Fibroblast of mammary gland (primary cell): ENCODE measurements around the gene LDB1.
A peak's percentile ranks its signal among the peaks of the same experiment; 100 is the strongest.

Source experiments
- DNase-seq: peaks from one replicate; pipeline ENCODE4 v3.0.0-alpha.2; 2010; ENCODE audit warnings: low read depth
- H3K4me3 ChIP-seq: 2 replicates; pipeline ENCODE4 v1.5.1; 2011; ENCODE audit warnings: low read depth, mild to moderate bottlenecking, low read length, moderate library complexity; ENCODE audit not compliant: control insufficient read depth
- TF ChIP-seq, protein P1 (sequence below): conservative IDR thresholded peaks from 2 replicates; pipeline ENCODE4 v1.5.1; 2011; ENCODE audit warnings: low read depth, low read length, inconsistent platforms; ENCODE audit not compliant: control insufficient read depth, insufficient read depth

LDB1 gene

DNA sequence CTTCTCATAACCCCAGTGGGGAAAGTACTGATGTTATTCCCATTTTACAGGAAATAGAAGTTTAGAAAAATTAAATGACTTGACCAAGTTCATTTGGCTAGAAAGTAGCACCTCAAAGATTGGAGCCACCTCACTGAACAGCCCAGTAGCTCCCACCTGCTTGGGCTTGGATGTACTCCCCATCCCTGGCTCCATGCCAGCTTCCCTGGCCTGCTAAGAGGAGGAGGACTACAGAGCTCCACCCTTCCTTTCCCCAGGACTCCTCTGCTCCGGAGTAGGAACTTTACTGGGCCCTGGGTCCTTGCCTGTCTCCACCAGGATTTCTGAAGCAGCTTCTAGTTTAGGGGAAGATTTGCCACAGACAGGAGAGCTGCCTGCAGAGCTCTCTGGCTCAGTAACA lies 52.0 kb downstream of the LDB1 start:
- TF ChIP-seq, protein P1, sequence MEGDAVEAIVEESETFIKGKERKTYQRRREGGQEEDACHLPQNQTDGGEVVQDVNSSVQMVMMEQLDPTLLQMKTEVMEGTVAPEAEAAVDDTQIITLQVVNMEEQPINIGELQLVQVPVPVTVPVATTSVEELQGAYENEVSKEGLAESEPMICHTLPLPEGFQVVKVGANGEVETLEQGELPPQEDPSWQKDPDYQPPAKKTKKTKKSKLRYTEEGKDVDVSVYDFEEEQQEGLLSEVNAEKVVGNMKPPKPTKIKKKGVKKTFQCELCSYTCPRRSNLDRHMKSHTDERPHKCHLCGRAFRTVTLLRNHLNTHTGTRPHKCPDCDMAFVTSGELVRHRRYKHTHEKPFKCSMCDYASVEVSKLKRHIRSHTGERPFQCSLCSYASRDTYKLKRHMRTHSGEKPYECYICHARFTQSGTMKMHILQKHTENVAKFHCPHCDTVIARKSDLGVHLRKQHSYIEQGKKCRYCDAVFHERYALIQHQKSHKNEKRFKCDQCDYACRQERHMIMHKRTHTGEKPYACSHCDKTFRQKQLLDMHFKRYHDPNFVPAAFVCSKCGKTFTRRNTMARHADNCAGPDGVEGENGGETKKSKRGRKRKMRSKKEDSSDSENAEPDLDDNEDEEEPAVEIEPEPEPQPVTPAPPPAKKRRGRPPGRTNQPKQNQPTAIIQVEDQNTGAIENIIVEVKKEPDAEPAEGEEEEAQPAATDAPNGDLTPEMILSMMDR: no peak
- H3K4me3 ChIP-seq: no peak overlapping the region
- DNase-seq: peak; percentile 32

GRCh38 chr10:102067091-102067916 lies 52.9 kb downstream of the LDB1 start:
- no peak overlapping the region for H3K4me3 ChIP-seq
- DNase-seq: no peak
- TF ChIP-seq, protein P1: no peak

- peak overlapping the region; percentile 66 for H3K4me3 ChIP-seq
- TF ChIP-seq, protein P1: no peak
Measured at GRCh38 chr10:102066399-102067088, 53.6 kb downstream of the LDB1 start.

GRCh38 chr10:102065561-102066398 lies 54.4 kb downstream of the LDB1 start:
- TF ChIP-seq, protein P1: no peak
- no peak for DNase-seq
- H3K4me3 ChIP-seq: peak overlapping the region; percentile 66

More at GRCh38 chr10:102066399-102067088, 53.6 kb downstream of the LDB1 start:
- no peak for DNase-seq

DNA sequence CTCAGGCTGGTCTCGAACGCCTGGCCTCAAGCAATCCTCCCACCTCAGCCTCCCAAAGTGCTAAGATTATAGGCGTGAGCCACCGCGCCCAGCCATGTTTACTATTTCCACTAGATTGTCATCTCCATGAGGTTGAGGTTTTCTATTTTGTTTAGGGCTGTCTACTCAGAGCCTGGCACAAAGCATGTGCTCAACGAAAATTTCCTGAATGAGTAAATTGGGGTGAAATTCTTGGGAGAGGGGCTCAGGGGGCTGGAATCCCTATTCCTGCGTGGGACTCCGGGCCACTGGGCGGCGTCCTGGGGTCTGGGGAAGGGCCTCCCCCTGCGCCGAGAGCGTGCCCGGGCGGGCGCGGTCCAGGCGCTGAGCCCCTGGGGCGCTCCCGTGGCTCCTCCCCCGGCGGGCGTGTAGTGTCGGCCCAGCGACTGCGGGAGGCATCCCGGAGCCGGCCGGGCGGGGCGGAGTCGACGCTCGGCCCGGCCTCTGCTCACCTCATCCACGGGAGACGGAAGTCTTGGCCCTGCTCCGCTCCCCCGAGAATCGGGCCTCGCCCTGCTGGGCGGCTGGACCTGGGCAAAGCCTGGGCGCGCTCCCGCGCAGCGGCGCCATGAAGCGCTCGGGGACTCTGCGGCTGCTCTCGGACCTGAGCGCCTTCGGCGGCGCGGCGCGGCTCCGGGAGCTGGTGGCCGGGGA lies 55.2 kb downstream of the LDB1 start, which contains the start of gene HPS6:
HPS6 (plus strand) TSS at position 482 of the 693 bp plus-strand sequence; CDS start at position 608, 126 bp downstream.
- H3K4me3 ChIP-seq: peak within 1 kb of the TSS; percentile 66
- peak; percentile 82 for DNase-seq
- TF ChIP-seq, protein P1: no peak

- TF ChIP-seq, protein P1: no peak
- no peak for DNase-seq
- H3K4me3 ChIP-seq: no peak overlapping the region
Measured at GRCh38 chr10:102064503-102064867, 55.7 kb downstream of the LDB1 start.
